PC-9 (cell line): Measurements from ENCODE around the gene SSUH2. TPM values are rescaled to one million over a fixed set of nuclear protein-coding genes. Genes with fewer than 3 reads are reported as not detected.

Source experiments
- BruUV-seq: library from RNA; stranded (reverse); fragments of 400-500 nt; replicated peaks from 2 replicates; lab custom pipeline; 2021; lab: Mats Ljungman, UMichigan
- CTCF ChIA-PET: fragments of 300-600 bp; sonication (Branson Sonifier 250); formaldehyde crosslinking; loops from one replicate; lab custom pipeline; 2022; ENCODE audit warnings: antibody characterized with exemption; lab: Charles Lee
- POLR2A ChIA-PET: fragments of 300-600 bp; sonication (Branson Sonifier 250); formaldehyde crosslinking; loops from one replicate; lab custom pipeline; 2022; ENCODE audit warnings: antibody characterized with exemption; ENCODE audit not compliant: unreplicated experiment; lab: Charles Lee
- DNase-seq, 2 experiments: peaks; one replicate each; pipeline versions ENCODE4 v3.0.0 to v3.0.0-alpha.2; 2015 to 2022; ENCODE audit warnings: mixed read lengths in 1 of 2
- H2AFZ ChIP-seq: fragments of 200-600 bp; sonication (generic); 2 replicates; pipeline ENCODE4 v1.8.1; 2017; ENCODE audit warnings: antibody characterized with exemption
- H3F3A ChIP-seq: fragments of 200-600 bp; sonication (generic); 2 replicates; pipeline ENCODE4 v1.8.1; 2017; ENCODE audit warnings: antibody characterized with exemption, mild to moderate bottlenecking, low read depth; ENCODE audit not compliant: insufficient read depth
- H3K27ac ChIP-seq: fragments of 200-600 bp; sonication (generic); 2 replicates; pipeline ENCODE4 v1.6.1; 2016; ENCODE audit warnings: mixed run types
- H3K27me3 ChIP-seq: fragments of 200-600 bp; sonication (generic); 2 replicates; pipeline ENCODE4 v1.6.1; 2016; ENCODE audit warnings: low read depth, mixed run types; ENCODE audit not compliant: insufficient read depth
- H3K36me3 ChIP-seq: fragments of 200-600 bp; sonication (generic); 2 replicates; pipeline ENCODE4 v1.6.1; 2016; ENCODE audit warnings: low read depth, mixed run types
- H3K4me1 ChIP-seq: fragments of 200-600 bp; sonication (generic); replicated peaks from 2 replicates; pipeline ENCODE4 v1.6.1; 2016; ENCODE audit warnings: mixed run types; ENCODE audit not compliant: insufficient read depth
- H3K4me2 ChIP-seq: fragments of 200-600 bp; sonication (generic); 2 replicates; pipeline ENCODE4 v1.6.1; 2017; ENCODE audit warnings: mixed run types
- H3K4me3 ChIP-seq: fragments of 200-600 bp; sonication (generic); 2 replicates; pipeline ENCODE4 v1.6.1; 2016; ENCODE audit warnings: mixed run types
- H3K79me2 ChIP-seq: fragments of 200-600 bp; sonication (generic); 2 replicates; pipeline ENCODE4 v1.6.1; 2017; ENCODE audit warnings: low read depth, mixed run types
- H3K9me2 ChIP-seq: fragments of 200-600 bp; sonication (generic); 2 replicates; pipeline ENCODE4 v1.8.1; 2017; ENCODE audit warnings: mild to moderate bottlenecking; ENCODE audit not compliant: insufficient read depth
- H3K9me3 ChIP-seq: fragments of 200-600 bp; sonication (generic); 2 replicates; pipeline ENCODE4 v1.8.1; 2016; ENCODE audit warnings: low read depth; ENCODE audit not compliant: insufficient read depth
- H4K20me1 ChIP-seq: fragments of 200-600 bp; sonication (generic); 2 replicates; pipeline ENCODE4 v1.8.1; 2017; ENCODE audit not compliant: insufficient read depth
- CTCF ChIP-seq: fragments of 200-600 bp; sonication (generic); conservative IDR thresholded peaks from 2 replicates; pipeline ENCODE4 v1.6.1; 2017; ENCODE audit warnings: mixed run types, antibody characterized with exemption, mild to moderate bottlenecking, moderate library complexity
- EZH2 ChIP-seq: fragments of 200-600 bp; sonication (generic); IDR thresholded peaks from 2 replicates; pipeline ENCODE4 v1.8.0; 2017; ENCODE audit warnings: antibody characterized with exemption, low read depth
- intact Hi-C: fragments of 100-400 bp; cut with micrococcal nuclease; formaldehyde crosslinking; loops from one replicate; pipeline ENCODE4 v1.10.0; 2022; ENCODE audit not compliant: unreplicated experiment
- total RNA-seq: library from RNA; stranded (reverse); gene quantifications from 2 replicates; pipeline ENCODE4 v1.2.3, GENCODE V29; 2021

The SSUH2 gene
- total RNA-seq, 1 experiment from 2014 or later: 1.6 TPM

GRCh38 chr3:8595252-8595651 is 49.3 kb downstream of the SSUH2 start:
- intact Hi-C loops: no loop called here
- H3K79me2 ChIP-seq: no peaks in the 10 kb centered on the region
- no peak overlapping the region for H3K4me3 ChIP-seq
- POLR2A ChIA-PET: no interaction called here
- H4K20me1 ChIP-seq: no peaks in the 10 kb centered on the region
- DNase-seq: no peak
- H3K9me2 ChIP-seq: no peaks in the 10 kb centered on the region
- no peaks in the 10 kb centered on the region for H3K4me1 ChIP-seq
- BruUV-seq: no TSS peak
- no peaks in the 10 kb centered on the region for H3F3A ChIP-seq
- H3K27me3 ChIP-seq: no peaks in the 10 kb centered on the region
- CTCF ChIA-PET: no interaction called here
- H3K36me3 ChIP-seq: no peaks in the 10 kb centered on the region
- no peak for TF ChIP-seq EZH2
- no peak for TF ChIP-seq CTCF
- H2AFZ ChIP-seq: no peak overlapping the region
- H3K9me3 ChIP-seq: no peaks in the 10 kb centered on the region
- no peak overlapping the region for H3K27ac ChIP-seq
- H3K4me2 ChIP-seq: no peak overlapping the region

GRCh38 chr3:8593021-8593827 is 51.4 kb downstream of the SSUH2 start:
- Histone ChIP-seq H3K27me3 (no peaks in the 10 kb centered on the region), H2AFZ (no peak overlapping the region), H3K9me3 (no peaks in the 10 kb centered on the region), H3F3A (no peaks in the 10 kb centered on the region), H3K4me2 (no peak overlapping the region), H4K20me1 (no peaks in the 10 kb centered on the region), H3K4me1 (no peaks in the 10 kb centered on the region), H3K9me2 (no peaks in the 10 kb centered on the region), H3K4me3 (no peak overlapping the region), H3K36me3 (no peaks in the 10 kb centered on the region), H3K27ac (no peak overlapping the region), H3K79me2 (no peaks in the 10 kb centered on the region)
- ChIA-PET CTCF (no interaction called here), POLR2A (no interaction called here)
- DNase-seq: no peak
- intact Hi-C loops: no loop called here
- no TSS peak for BruUV-seq
- TF ChIP-seq EZH2 (no peak), CTCF (no peak)

GRCh38 chr3:8589880-8590556 is 54.6 kb downstream of the SSUH2 start:
- no peak overlapping the region for H2AFZ ChIP-seq
- no peaks in the 10 kb centered on the region for H3K4me1 ChIP-seq
- POLR2A ChIA-PET: no interaction called here
- H3F3A ChIP-seq: no peaks in the 10 kb centered on the region
- CTCF ChIA-PET: no interaction called here
- no peaks in the 10 kb centered on the region for H3K79me2 ChIP-seq
- no peak for TF ChIP-seq CTCF
- no peak for TF ChIP-seq EZH2
- intact Hi-C loops: no loop called here
- no peak for DNase-seq
- H3K36me3 ChIP-seq: no peaks in the 10 kb centered on the region
- H3K27ac ChIP-seq: no peak overlapping the region
- H3K9me3 ChIP-seq: no peaks in the 10 kb centered on the region
- no peak overlapping the region for H3K4me3 ChIP-seq
- H3K9me2 ChIP-seq: no peaks in the 10 kb centered on the region
- H3K27me3 ChIP-seq: no peaks in the 10 kb centered on the region
- H4K20me1 ChIP-seq: no peaks in the 10 kb centered on the region
- BruUV-seq: no TSS peak
- H3K4me2 ChIP-seq: no peak overlapping the region
